Stimulated activated CD4-positive, alpha-beta T cell treated with anti-CD3 and anti-CD28 coated beads, Interleukin-4, amount 100 ng/mL, for 48 hours (primary cell): ENCODE data around the gene SPOCK1.

Experiments
- DNase-seq, 2 donors: peaks; one replicate each; pipeline ENCODE4 v3.0.0-alpha.2; 2020; ENCODE audit warnings: low read depth in 2 of 2

The SPOCK1 gene

DNA sequence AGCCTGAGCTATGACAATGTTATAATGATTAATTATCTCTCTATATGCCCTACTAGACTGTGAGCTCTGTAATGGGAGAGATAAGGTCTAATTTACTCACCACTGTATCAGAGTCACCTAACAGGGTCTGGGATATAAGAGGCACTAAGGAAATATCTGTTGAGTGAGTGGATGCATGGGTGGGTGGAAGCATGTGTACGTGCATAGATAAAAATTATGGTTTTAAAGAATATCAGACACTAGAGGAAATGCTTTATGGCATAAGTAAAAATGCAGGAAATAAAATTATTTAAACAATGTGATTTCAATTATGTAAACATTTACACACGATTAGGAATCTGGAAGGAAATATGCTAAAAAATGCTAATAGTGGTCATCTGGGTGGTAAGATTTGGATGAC is 137.8 kb downstream of the SPOCK1 start:
- no peak for DNase-seq

DNA sequence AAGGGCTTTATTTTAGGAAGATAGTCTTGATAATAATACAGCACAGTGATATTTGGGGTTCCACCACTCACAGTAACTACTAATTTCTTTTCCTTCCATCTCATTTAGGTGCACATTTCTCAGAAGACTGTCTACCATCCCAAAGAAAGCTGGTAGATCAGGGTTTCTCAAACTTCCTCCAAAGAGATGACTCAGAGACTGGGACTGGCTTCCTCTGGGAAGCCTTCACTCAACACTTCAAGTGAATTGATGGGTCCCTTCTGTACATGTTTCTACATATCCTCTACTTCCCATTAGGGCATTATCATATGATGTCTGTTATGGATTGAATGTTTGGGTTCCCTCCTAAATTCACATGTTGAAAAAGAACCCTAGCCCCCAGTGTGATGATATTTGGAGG is 138.5 kb downstream of the SPOCK1 start:
- no peak for DNase-seq

DNA sequence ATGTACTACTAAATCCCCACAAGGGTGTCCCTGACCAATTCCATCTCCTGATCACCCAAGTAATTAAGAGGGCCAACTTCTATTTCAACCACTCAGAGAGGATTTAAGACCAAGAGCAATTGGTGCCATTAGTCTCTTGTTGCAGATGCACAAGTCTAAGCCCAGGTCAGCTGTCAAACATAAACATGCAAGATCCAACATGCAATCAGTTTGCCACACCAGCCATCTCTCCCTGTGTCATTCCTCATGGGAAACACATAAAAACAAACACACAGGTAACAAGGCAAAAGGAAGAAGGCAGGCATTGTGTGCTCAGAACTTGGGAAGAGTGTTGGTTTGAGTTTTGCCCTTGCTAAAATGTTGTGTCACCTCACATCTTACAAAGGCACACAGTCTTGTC is 139.2 kb downstream of the SPOCK1 start:
- no peak for DNase-seq

DNA sequence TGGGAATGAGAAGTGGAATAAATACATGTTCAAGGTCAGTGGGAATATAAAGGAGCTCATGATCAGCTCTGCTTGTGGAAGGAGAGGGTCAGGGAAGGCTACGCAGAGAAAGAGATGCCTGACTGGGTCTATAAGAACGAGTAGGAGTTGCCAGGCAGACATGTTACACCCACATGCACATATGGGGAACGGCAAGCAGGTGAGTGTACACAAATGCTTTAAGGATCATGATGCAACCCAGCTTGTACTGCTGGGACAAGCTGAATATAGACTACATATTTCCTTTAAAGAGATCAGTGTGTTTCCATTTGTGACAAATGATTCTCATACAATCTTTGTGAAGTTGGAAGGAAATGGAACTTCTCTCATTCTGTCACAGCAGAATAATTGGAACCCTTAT is 141.7 kb downstream of the SPOCK1 start:
- no peak for DNase-seq

DNA sequence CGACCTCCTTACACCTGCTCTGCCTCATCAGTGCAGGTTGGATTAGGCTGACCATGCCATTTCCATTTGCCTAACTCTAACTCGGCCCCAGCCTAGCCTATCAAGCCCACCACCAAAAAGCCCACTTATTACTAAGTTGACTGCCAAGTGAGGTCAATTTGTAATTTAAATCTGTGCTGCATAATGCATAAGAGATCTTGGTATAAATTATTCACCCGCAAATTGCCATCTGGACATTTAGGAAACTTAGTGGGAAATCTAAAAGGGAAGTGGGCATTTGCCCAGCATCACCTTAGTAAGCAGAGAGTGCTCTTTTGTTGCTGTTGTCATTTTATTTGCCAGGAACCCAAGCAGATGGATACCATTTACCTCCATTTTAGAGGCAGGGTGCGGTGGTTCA is 143.0 kb downstream of the SPOCK1 start:
- no peak for DNase-seq

GRCh38 chr5:137355708-137356107 is 143.4 kb downstream of the SPOCK1 start:
- DNase-seq, result no peak

GRCh38 chr5:137352095-137352494 is 147.0 kb downstream of the SPOCK1 start:
- DNase-seq, result no peak

- DNase-seq, result no peak
These were observed 148.3 kb downstream of the SPOCK1 start for GRCh38 chr5:137350791-137351190.

- no peak for DNase-seq
These were observed 150.4 kb downstream of the SPOCK1 start for GRCh38 chr5:137348759-137349158.

DNA sequence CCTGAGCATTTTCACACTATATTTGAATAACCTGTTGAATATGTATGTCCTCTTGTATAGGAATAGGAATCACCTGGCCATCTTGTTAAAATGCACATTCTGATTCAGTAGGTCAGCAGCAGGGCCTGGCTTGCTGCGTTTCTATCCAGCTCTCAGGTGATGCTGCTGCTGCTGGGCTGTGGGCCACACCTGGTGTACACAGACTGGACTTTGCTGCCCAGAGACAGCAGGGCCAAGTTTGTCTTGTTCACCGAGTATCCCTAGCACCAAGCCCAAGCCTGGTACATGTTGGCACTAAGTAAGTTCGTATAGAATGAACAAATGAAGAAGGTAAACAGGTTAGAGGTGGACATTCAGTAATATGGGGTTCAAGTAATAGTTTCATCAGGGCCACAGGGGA is 151.3 kb downstream of the SPOCK1 start:
- no peak for DNase-seq

DNA sequence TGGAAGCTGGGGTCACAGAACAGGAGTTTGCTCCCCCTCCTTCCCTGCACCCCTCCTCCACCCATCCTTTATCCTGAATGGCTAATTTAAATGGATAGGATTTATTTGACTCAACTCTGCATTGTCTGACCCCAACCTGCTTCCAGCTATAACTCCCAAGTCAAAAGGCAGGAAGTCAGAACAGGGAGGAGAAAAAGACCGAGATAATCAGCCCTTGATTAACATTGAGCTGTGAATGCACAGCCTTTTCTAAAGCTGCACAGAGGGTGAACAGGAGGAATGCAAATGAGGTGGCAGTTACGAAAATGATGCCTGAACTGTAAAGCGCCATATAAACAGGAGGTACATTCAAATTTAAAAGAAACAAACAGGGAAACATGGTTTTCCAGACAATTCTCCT is 152.8 kb downstream of the SPOCK1 start:
- no peak for DNase-seq

DNA sequence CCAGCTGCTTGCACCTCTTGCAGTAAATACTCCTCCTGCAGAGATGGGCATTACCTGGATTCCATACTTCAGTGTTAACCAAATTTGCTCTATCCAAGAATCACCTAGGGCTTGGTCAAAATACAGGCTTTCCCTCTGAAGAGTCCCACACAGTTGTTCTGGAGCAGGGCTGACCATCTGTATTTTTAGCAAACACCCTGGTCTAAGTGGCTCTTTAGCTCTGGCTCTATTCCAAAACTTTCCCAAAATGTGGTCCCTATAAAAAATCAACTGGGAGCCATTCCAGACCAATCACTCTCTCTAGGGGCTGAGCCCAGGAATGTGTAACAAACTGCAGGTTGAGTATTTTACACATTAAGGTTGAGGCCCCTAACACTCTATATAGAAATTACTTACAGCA is 153.7 kb downstream of the SPOCK1 start:
- DNase-seq, result no peak

DNA sequence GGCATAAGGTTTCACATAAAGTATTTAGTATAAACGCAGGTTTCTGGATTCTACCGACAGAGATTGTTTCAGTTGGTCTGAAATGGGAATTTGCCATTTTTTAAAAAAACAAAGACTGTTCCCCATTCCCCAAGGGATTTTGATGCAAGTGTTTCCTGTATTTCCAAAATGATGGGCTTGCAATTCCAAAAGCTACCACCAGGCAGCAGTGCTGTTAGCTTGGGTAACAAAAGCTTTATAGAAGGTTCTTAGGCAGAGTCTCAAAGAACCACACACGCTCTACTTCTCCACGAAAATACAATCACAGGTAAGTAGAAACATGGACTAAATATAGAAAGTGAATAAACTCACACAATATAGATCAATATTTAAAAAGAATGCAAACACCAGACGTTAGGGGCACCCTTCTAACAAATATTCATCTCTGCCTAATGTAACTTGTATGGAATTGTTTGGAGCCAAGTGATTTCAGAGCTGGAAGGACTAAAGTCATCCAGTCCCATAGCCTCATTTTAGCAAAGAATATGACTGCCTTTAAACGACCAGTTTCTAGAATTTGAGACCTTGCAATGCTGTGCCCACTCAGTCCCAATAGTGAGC is 154.3 kb downstream of the SPOCK1 start:
- DNase-seq, result peak; percentile 5 to 7

- no peak for DNase-seq
These were observed 155.1 kb downstream of the SPOCK1 start for GRCh38 chr5:137344021-137344420.

DNA sequence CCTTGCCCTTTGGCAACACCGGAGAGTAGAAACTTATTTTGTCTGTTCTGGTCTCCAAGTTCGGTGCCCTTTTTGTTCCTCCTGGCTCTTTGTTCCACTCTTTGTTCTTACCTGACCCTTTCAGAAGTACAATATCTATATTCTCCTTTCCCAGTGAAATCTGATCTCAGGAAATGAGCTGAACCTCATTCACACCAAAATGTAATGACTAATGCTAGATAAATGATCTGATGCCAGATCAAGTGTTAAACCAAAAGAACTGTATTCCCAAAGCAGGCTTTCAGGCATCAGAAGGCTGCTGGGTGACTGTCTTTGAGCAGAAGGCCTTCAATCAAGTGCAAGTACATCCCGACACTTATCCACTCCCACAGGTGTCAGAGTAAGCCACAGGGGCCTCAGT is 156.4 kb downstream of the SPOCK1 start:
- no peak for DNase-seq

DNA sequence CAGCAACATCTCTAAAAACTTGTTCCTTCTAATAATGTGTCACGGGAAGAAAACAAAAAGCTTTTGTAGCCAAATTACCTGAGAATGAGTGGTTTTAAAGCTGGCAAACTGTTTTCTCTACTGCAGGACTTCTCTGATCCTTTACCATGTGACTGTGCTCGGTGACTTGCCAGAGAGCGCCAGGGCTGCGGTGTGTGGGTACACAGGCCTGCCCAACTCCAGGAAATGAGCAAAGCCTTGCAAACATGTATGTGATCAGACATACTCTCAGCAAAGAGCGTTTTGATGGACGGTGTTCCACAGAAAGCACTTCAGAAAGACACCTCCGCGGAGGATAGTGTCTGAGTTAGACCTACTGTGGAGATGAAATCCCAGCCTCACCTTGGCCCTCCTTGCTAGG is 157.3 kb downstream of the SPOCK1 start:
- DNase-seq, result no peak

DNA sequence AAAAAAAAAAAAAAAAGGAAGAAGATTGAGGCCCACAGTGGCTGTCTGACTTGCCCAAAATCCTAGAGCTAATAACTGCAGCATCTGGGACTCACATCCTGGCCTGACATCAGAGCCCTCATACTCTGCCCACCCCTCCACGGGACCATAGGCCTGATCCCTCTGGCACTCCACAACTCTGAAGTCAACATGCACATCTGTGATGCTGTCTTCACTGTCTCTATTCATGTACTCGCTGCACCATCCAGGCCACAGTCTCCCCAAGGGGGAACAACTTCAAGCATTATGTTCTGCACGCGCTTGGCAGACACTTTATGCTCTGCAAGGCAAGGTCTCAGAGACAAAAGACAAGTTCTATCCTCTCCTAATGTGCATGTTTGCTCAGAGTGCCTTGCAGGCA is 158.2 kb downstream of the SPOCK1 start:
- no peak for DNase-seq

DNA sequence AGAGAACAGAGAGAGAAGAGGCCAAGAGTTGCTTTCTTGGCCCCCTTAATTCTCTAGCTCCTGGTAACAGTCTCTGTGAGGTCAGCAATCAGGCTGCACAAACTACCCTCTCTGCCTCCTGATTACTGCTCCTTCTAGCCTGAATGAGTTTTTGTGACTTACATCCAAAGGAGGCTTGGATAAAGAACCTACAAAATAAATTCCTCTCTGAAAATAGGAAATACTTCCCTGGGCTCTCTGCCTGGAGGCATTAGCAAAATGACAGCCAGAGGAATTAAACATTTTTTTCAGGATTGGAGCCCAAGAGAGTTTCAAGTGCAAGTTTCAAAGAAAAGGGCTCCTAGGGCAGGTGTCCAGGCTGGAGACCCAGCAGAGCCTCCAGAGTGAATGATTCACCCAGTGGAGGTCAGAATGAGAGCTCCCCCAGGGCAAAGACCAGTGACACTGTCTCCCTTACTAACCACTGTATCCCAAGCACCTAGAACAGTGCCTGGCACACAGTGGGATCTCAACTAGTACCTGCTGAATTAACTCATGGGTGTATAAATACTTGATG is 162.5 kb downstream of the SPOCK1 start:
- DNase-seq, result no peak

- no peak for DNase-seq
These were observed 163.0 kb downstream of the SPOCK1 start for GRCh38 chr5:137336161-137336560.

DNA sequence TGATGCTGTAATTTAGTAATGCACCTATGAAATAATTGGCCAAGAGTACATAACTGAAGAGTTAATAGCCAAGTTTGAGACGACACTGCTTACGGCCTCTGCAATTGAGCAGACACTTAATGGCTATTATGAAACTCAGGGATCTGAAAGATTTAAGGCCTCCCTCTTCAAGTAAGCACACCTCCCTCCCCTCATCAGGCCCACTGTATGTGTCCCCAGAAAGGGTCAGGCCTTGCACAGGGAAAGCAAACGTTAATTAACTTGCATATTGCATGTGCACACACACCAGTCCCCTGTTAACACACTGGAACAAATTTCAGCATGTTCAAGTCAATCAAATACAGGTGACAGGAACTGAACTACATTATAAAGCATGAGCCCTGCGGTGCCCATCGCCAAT is 163.6 kb downstream of the SPOCK1 start:
- DNase-seq, result no peak

- DNase-seq, result no peak
These were observed 165.2 kb downstream of the SPOCK1 start for GRCh38 chr5:137333928-137334327.

- no peak for DNase-seq
These were observed 165.7 kb downstream of the SPOCK1 start for GRCh38 chr5:137333475-137333874.

DNA sequence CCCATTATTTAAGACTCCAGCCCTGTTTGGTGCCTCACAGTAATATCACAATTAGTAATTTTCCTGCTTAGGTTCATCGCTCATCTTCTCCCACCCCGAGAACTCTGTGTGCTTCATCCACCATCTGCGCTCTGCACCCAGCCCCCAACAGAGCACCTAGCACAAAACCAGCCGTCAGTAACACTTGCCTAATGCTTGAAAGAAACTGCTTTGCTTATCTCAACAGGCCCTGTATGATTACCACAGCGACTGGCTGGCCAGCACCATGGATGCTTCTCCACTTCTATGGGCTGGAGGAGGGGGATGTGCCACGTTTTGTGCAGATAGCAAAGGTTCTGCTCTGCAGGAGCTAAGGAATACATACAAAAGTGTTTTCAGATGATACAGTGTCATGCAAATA is 166.8 kb downstream of the SPOCK1 start:
- no peak for DNase-seq

DNA sequence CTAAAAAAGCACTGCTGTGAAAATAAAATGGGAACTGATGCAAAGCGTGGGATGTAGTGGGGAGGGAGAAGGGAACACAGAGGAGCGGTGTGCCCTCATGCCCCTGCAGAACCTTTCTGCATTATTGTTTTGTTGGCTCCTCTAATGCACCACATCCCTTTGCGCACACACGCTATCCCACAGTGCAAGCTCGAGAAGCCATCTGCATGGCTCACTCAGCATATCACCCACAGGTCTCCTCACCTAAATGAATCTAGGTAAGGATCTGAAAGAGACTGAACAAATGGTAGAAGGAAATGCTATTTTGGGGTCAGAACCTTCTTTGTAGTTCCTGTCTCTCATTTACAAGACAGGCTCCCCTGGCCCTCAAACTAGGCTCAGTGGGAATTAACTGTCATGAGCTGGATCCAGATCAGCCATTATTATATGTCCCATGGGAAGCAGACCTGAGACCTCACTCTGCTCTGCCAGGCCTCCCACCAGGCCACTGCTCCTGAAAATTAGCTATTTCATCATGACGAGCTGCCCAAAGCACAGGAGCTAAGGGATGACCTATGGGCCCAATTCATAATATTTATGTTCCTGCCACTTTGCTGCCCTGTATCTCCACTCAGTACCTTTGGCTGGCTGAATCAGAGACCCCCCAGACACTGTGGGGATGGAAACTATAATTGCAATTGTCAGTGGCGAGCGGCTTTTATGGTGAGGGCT is 169.4 kb downstream of the SPOCK1 start:
- no peak for DNase-seq
